MM.1S (cell line): ENCODE results near the gene SEC31B.

Experiments used
- EZH2 ChIP-seq: fragments of 300-600 bp; sonication (generic); optimal IDR thresholded peaks from 2 replicates; pipeline ENCODE3; 2017; ENCODE audit warnings: low read depth, mild to moderate bottlenecking, antibody characterized with exemption, low read length, mixed read lengths
- EZH2phosphoT487 ChIP-seq: fragments of 300-600 bp; sonication (generic); IDR thresholded peaks from 2 replicates; pipeline ENCODE4 v1.6.1; 2018; ENCODE audit warnings: antibody characterized with exemption, low read length
- TF ChIP-seq, protein P1 (sequence below): fragments of 300-600 bp; sonication (generic); IDR thresholded peaks from 2 replicates; pipeline ENCODE4 v1.5.1; 2016; ENCODE audit warnings: antibody characterized with exemption, low read length, mixed read lengths

GRCh38 chr10:100442548-100442947, 77.1 kb downstream of the SEC31B start:
- TF ChIP-seq EZH2phosphoT487, result no peak
- TF ChIP-seq, protein P1, sequence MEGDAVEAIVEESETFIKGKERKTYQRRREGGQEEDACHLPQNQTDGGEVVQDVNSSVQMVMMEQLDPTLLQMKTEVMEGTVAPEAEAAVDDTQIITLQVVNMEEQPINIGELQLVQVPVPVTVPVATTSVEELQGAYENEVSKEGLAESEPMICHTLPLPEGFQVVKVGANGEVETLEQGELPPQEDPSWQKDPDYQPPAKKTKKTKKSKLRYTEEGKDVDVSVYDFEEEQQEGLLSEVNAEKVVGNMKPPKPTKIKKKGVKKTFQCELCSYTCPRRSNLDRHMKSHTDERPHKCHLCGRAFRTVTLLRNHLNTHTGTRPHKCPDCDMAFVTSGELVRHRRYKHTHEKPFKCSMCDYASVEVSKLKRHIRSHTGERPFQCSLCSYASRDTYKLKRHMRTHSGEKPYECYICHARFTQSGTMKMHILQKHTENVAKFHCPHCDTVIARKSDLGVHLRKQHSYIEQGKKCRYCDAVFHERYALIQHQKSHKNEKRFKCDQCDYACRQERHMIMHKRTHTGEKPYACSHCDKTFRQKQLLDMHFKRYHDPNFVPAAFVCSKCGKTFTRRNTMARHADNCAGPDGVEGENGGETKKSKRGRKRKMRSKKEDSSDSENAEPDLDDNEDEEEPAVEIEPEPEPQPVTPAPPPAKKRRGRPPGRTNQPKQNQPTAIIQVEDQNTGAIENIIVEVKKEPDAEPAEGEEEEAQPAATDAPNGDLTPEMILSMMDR, result no peak
- TF ChIP-seq EZH2, result no peak
